Measurements from ENCODE around the gene ARHGAP26.

Gene ARHGAP26

DNA sequence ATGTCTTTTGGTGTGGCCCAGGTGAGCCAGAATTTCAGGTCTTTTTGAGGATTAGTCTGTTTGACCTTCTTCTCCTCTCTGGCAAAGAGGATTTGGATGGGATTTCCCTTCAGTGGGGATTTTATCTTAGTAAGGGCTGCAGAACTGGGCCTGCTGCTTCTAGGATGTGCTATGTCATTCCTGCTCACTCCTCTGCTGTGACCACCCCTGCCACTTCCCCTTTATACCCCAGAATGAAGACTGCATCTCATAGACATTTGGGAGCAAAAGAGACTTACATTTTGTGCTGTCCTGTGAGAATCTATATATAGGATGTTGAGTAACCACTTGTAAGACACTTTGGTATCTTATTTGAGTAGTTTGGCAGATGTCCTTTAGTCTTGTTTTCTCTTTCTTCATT lies 76.2 kb downstream of the ARHGAP26 start:
- Histone ChIP-seq H3K4me2 (no peak overlapping the region), H3K79me2 (ENCODE audit: insufficient read depth, low read depth) (no peaks in the 10 kb centered on the region), H4K20me1 (ENCODE audit: insufficient read depth) (no peaks in the 10 kb centered on the region), H3K9ac (no peak overlapping the region), H3K4me1 (ENCODE audit: low read depth, poor library complexity, severe bottlenecking) (no peaks in the 10 kb centered on the region), H2AFZ (ENCODE audit: low read depth) (no peak overlapping the region), H3K4me3 (IDR thresholded peaks at IDR 0.05; ENCODE audit: insufficient read depth, low read depth, low read length) (no peak overlapping the region), H3K27ac (no peak overlapping the region), H3K36me3 (ENCODE audit: insufficient read depth) (no peaks in the 10 kb centered on the region), H3K27me3 (ENCODE audit: insufficient read depth, low read depth) (no peaks in the 10 kb centered on the region)
- TF ChIP-seq, protein P1, sequence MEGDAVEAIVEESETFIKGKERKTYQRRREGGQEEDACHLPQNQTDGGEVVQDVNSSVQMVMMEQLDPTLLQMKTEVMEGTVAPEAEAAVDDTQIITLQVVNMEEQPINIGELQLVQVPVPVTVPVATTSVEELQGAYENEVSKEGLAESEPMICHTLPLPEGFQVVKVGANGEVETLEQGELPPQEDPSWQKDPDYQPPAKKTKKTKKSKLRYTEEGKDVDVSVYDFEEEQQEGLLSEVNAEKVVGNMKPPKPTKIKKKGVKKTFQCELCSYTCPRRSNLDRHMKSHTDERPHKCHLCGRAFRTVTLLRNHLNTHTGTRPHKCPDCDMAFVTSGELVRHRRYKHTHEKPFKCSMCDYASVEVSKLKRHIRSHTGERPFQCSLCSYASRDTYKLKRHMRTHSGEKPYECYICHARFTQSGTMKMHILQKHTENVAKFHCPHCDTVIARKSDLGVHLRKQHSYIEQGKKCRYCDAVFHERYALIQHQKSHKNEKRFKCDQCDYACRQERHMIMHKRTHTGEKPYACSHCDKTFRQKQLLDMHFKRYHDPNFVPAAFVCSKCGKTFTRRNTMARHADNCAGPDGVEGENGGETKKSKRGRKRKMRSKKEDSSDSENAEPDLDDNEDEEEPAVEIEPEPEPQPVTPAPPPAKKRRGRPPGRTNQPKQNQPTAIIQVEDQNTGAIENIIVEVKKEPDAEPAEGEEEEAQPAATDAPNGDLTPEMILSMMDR (conservative IDR thresholded peaks at IDR 0.05; ENCODE audit: low read depth, low read length): no peak

DNA sequence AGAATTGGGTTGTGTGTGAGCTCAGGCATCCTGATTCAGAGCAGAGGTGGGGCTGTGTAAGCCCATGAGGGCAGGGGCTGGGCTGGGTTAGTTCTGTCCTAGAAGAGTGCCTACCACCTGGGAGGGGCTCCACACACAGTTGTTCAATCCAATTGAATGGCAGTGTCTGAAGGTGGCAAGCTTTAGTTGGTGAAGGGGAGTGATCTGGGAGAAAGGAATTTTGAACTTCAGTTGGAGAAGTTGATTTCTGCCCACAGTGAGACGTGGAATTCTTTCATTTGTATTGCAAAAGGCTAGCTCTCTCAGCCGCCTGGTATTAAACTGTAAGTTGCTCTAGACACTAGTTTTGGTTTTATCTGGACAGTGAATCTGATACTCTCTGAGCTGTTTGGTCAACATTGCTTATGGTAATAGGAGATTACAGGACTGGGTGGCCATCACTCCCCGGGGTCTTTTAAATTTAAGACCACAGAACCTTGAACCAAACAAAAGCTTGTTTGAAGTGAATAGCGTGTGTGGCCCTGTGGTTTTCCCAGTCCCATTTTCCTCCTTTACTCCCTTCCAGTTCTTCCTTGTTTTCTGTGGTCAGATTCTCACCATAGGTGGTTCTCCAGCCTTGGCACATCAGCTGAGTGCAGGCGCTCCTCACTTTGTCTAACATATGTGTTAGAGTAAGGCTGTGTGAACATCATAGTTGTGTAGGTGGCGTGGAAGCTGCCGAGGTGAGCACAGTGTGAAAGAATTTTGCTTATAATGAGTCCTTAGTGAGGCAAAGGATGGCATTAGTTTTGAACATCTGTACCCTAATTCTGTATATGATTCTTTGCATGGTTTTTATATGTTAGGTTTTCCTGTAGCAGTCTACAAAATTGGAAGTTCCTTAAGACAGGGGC lies 78.0 kb downstream of the ARHGAP26 start:
- Histone ChIP-seq H3K4me3 (IDR thresholded peaks at IDR 0.05; ENCODE audit: insufficient read depth, low read depth, low read length) (no peak overlapping the region), H3K4me1 (ENCODE audit: low read depth, poor library complexity, severe bottlenecking) (no peaks in the 10 kb centered on the region), H3K4me2 (no peak overlapping the region), H3K27me3 (ENCODE audit: insufficient read depth, low read depth) (no peaks in the 10 kb centered on the region), H2AFZ (ENCODE audit: low read depth) (no peak overlapping the region), H3K27ac (no peak overlapping the region), H3K36me3 (ENCODE audit: insufficient read depth) (no peaks in the 10 kb centered on the region), H3K9ac (no peak overlapping the region), H3K79me2 (ENCODE audit: insufficient read depth, low read depth) (no peaks in the 10 kb centered on the region), H4K20me1 (ENCODE audit: insufficient read depth) (no peaks in the 10 kb centered on the region)
- TF ChIP-seq, protein P1 (conservative IDR thresholded peaks at IDR 0.05; ENCODE audit: low read depth, low read length): no peak

DNA sequence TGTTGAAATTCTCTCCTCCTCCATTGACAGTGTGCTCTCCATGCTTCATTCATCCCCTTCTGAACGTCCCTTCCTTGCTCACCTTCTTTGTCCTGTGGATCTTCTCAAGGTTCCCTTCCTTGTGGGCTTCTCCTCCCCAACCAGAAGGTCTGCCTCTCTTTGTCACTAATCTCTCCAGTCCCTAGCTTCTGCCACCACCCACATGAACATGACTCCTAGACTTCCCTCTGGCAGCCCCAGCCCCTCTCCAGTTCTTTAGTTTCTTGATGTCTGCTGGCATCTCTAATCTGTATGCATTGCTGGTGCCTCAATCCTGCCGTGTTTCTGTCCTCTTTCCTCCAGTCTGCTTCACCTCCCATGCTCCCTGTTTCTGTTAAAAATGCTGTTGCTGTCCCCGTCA lies 79.3 kb downstream of the ARHGAP26 start:
- Histone ChIP-seq H3K4me3 (IDR thresholded peaks at IDR 0.05; ENCODE audit: insufficient read depth, low read depth, low read length) (no peak overlapping the region), H3K4me2 (no peak overlapping the region), H3K9ac (no peak overlapping the region), H3K27ac (no peak overlapping the region), H2AFZ (ENCODE audit: low read depth) (no peak overlapping the region), H3K79me2 (ENCODE audit: insufficient read depth, low read depth) (no peaks in the 10 kb centered on the region), H3K4me1 (ENCODE audit: low read depth, poor library complexity, severe bottlenecking) (no peaks in the 10 kb centered on the region), H3K27me3 (ENCODE audit: insufficient read depth, low read depth) (no peaks in the 10 kb centered on the region), H3K36me3 (ENCODE audit: insufficient read depth) (no peaks in the 10 kb centered on the region), H4K20me1 (ENCODE audit: insufficient read depth) (no peaks in the 10 kb centered on the region)
- TF ChIP-seq, protein P1 (conservative IDR thresholded peaks at IDR 0.05; ENCODE audit: low read depth, low read length): no peak

DNA sequence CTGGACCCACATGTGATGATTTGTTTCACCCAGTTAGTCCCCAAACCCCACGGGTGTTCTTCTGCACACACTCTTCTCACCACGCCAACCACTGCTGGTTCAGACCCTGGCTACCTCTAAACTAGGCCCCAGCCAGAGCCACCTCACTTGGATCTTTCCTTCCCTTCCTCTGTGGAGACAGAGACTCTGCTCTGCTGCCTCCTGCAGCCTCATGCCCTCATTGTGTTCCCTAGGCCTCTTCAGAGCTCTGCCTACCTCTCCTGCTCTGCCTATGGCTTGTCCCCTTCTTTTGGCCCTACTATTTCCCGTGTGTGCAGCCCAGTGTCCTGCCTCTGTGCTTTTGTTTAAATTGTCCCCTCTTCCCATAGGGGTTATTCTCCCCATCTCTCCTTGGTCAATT lies 79.7 kb downstream of the ARHGAP26 start:
- no peak overlapping the region for H3K4me2 ChIP-seq
- no peaks in the 10 kb centered on the region for H3K36me3 ChIP-seq (ENCODE audit: insufficient read depth)
- H3K4me3 ChIP-seq (IDR thresholded peaks at IDR 0.05; ENCODE audit: insufficient read depth, low read depth, low read length): no peak overlapping the region
- no peak overlapping the region for H2AFZ ChIP-seq (ENCODE audit: low read depth)
- H3K79me2 ChIP-seq (ENCODE audit: insufficient read depth, low read depth): no peaks in the 10 kb centered on the region
- no peaks in the 10 kb centered on the region for H3K4me1 ChIP-seq (ENCODE audit: low read depth, poor library complexity, severe bottlenecking)
- TF ChIP-seq, protein P1 (conservative IDR thresholded peaks at IDR 0.05; ENCODE audit: low read depth, low read length): no peak
- no peaks in the 10 kb centered on the region for H4K20me1 ChIP-seq (ENCODE audit: insufficient read depth)
- H3K9ac ChIP-seq: no peak overlapping the region
- no peak overlapping the region for H3K27ac ChIP-seq
- no peaks in the 10 kb centered on the region for H3K27me3 ChIP-seq (ENCODE audit: insufficient read depth, low read depth)
